HUES64 (cell line): Measurements from ENCODE around the gene VPS8.
A peak's percentile ranks its signal among the peaks of the same experiment; 100 is the strongest.

Experiments
- H3K27ac ChIP-seq: 2 replicates; pipeline ENCODE4 v1.7.0; 2013; ENCODE audit warnings: low read depth, low read length, inconsistent platforms
- H3K27me3 ChIP-seq: 2 replicates; pipeline ENCODE4 v1.6.1; 2013; ENCODE audit warnings: mild to moderate bottlenecking, low read length; ENCODE audit not compliant: insufficient read depth
- H3K36me3 ChIP-seq: 2 replicates; pipeline ENCODE4 v1.6.1; 2013; ENCODE audit warnings: mild to moderate bottlenecking, low read length; ENCODE audit not compliant: insufficient read depth
- H3K4me1 ChIP-seq: 2 replicates; pipeline ENCODE4 v1.6.1; 2013; ENCODE audit warnings: mild to moderate bottlenecking, low read length, moderate library complexity; ENCODE audit not compliant: insufficient read depth
- H3K4me3 ChIP-seq: 2 replicates; pipeline ENCODE4 v1.5.1; 2013; ENCODE audit warnings: mild to moderate bottlenecking, low read length, moderate library complexity
- H3K9ac ChIP-seq: 2 replicates; pipeline ENCODE4 v1.6.1; 2013; ENCODE audit warnings: mild to moderate bottlenecking, low read depth, low read length
- H3K9me3 ChIP-seq: 2 replicates; pipeline ENCODE4 v1.6.1; 2013; ENCODE audit warnings: low read depth, low read length; ENCODE audit not compliant: insufficient read depth
- WGBS: fragments of 150-250, 120-280 bp; methylation state at CpG from one replicate; pipeline ENCODE4 v1.1.7; 2013; ENCODE audit warnings: missing lambda C conversion rate; 5-methylcytosine and 5-hydroxymethylcytosine counted together

Gene VPS8

DNA sequence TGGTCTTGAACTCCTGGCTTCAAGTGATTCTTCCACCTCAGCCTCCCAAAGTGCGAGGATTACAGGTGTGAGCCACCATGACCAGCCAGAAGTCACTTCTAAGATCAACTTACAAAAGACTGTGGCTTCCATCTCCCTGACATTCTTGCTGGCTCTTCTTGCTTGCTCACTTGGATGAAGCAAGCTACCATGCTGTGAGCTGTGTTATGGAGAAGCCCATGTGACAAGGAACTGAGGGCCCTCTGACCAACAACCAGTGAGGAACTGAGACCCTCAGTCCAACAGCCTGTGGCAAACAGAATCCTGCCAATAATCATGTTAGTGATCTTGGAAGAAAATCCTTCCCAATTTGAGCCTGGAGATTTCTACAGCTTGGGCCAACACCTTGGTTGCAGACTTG, 7.2 kb upstream of the VPS8 start:
- Histone ChIP-seq H3K27ac (no peak overlapping the region), H3K4me1 (no peaks in the 10 kb centered on the region; the same call in 1 of the 2 replicates), H3K27me3 (no peaks in the 10 kb centered on the region), H3K9ac (no peak overlapping the region), H3K36me3 (no peaks in the 10 kb centered on the region), H3K9me3 (no peaks in the 10 kb centered on the region), H3K4me3 (no peak overlapping the region)
- 90% methylated on average over 1 of the region's 1 CpG for WGBS

DNA sequence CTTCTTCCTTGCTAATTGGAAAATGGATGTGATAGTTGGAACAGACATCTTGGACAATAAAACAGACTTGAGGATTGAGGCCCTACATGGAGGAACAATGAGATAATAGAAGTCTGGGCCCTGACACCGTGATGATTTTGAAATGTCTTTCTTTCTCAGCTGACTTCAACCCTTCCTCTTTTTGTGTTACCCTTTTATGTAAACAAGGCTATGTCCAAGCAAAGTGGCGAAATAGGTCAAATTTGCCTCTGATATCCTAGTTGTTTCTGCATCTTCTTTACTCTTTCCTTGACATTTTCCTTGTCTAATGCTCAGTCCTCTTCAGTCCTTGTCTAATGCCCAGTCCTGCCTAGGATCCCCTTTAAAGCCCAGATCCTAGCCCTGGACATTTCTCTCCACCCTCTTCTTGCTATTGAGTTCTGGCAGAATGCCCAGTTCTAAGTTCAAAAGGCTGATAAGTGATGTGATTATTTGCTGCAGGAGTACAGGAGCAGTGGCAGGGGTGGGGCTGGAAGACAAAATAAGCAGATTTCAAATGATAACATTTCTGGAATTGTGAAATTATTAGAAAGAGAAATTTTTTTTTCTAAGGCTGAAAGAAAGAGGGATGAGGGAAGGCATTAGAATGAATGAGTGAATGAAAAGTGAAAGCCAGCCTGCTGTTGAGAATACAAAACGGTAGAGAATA, 6.5 kb upstream of the VPS8 start:
- Histone ChIP-seq H3K9ac (no peak overlapping the region), H3K9me3 (no peaks in the 10 kb centered on the region), H3K27ac (no peak overlapping the region), H3K4me1 (no peaks in the 10 kb centered on the region; the same call in 1 of the 2 replicates), H3K36me3 (no peaks in the 10 kb centered on the region), H3K4me3 (no peak overlapping the region), H3K27me3 (no peaks in the 10 kb centered on the region)
- WGBS: 84% methylated on average over 3 of the region's 3 CpGs

DNA sequence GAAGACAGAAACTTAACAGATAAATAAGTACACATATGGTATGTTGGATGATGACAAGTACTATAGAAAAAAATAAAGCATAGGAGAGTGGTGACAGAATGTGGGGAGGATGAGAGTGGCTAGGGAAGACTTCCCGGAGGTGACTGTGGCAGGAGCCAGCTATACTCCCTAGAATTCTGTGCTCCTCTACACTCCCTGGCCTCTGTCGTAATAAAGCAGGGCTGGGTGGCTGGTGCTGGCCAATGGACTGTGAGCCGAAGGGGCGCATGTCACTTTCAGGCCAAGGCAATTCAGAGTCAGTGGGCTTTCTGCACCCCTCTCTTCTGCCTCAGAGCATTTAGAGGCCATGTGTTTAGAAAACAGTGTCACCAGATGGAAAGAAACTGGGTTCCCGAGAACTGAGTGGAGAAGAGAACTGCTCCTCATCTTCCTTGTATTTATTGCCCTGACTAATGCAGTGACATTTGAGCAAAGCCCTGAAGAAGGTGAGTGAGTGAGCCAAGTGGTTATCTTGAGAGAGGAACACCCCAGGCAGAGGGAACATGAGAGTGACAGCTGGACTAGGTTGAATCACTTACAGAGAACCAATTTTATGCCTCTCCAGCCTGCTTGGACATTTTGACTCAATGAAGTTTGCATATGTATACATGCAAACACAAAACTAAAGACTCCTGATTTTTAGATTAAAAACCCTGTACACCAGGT, 5.2 kb upstream of the VPS8 start:
- 94% methylated on average over 5 of the region's 5 CpGs for WGBS
- H3K4me1 ChIP-seq: peaks cover 4% of the 10 kb centered on the region
- no peak overlapping the region for H3K27ac ChIP-seq

DNA sequence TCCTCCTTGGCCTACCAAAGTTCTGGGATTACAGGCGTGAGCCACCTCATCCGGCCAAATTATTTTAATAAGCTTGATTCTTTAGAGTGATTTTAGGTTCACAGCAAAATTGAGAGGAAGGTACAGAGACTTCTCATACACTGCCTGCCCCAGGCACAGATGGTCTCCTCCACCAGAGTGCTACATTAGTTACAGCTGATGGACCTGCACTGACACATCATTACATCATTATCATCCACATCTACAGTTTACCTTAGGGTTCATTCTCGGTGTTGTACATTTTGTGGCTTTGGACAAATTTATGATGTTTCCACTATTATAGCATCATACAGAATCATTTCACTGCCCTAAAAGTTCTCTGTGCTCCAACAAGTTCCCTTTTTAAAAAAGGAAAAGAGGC, 4.4 kb upstream of the VPS8 start:
- H3K27me3 ChIP-seq: no peaks in the 10 kb centered on the region
- H3K27ac ChIP-seq: no peak overlapping the region
- no peak overlapping the region for H3K9ac ChIP-seq
- no peaks in the 10 kb centered on the region for H3K9me3 ChIP-seq
- H3K4me1 ChIP-seq: peaks cover 4% of the 10 kb centered on the region
- H3K4me3 ChIP-seq: no peak overlapping the region
- WGBS: 100% methylated on average over 3 of the region's 3 CpGs
- no peaks in the 10 kb centered on the region for H3K36me3 ChIP-seq

More for the DNA sequence above, 5.2 kb upstream of the VPS8 start:
- Histone ChIP-seq H3K9me3 (no peaks in the 10 kb centered on the region), H3K36me3 (no peaks in the 10 kb centered on the region), H3K9ac (no peak overlapping the region), H3K27me3 (no peaks in the 10 kb centered on the region), H3K4me3 (no peak overlapping the region)

- H3K27me3 ChIP-seq: peaks cover 4% of the 10 kb centered on the region; the same call in 1 of the 2 replicates
- no peaks in the 10 kb centered on the region for H3K36me3 ChIP-seq
- H3K4me3 ChIP-seq: no peak overlapping the region
- peaks cover 4% of the 10 kb centered on the region for H3K4me1 ChIP-seq
- H3K27ac ChIP-seq: no peak overlapping the region
- H3K9me3 ChIP-seq: no peaks in the 10 kb centered on the region
- 43% methylated on average over 4 of the region's 4 CpGs for WGBS
- no peak overlapping the region for H3K9ac ChIP-seq
Measured at GRCh38 chr3:184808021-184808420, 3.9 kb upstream of the VPS8 start.

DNA sequence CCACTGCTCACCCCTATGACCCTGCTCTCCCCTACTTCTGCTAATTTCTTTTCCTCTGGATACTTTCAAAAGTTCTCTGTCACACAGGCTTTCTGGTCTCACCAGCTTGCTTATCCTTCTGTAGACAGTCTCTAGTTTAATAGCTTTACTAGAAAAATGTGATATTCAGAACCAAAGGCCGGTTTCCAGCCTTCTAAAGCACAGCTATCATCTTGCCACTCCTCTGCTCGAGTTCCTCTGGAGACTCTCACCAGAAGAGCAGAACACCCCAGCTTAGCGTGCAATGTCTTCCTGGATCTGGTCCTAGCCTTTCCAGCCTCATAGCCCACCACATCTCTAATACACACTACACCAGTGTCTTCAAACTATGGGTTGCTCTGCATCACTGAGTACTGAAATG, 1.8 kb upstream of the VPS8 start:
- Histone ChIP-seq H3K4me1 (peaks cover 4% of the 10 kb centered on the region), H3K9ac (no peak overlapping the region)
- WGBS: 91% methylated on average over 3 of the region's 3 CpGs

DNA sequence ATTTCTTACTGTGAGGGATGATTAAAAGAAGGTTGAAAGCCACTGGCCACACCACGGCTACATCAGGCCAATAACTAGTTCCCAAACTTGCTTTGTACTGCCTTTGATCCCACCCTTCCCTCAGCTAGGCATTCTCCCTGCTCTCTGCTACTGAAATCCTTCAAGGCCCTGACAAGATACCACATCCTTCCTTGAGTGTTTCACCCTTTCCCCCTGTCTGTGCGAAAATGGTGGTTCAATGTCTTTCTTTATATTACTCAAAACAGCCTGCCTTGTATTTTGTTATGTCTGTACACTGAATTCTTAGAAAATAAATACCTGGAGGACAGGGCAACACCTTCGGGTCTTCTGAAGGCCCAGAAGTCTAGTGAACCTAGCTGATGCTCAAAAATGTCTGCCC, 932 bp upstream of the VPS8 start:
- no peaks in the 10 kb centered on the region for H3K36me3 ChIP-seq
- no peak overlapping the region for H3K27ac ChIP-seq
- 96% methylated on average over 3 of the region's 3 CpGs for WGBS
- no peak overlapping the region for H3K4me3 ChIP-seq
- H3K9me3 ChIP-seq: no peaks in the 10 kb centered on the region
- no peak overlapping the region for H3K9ac ChIP-seq
- peaks cover 8% of the 10 kb centered on the region; the same call in 1 of the 2 replicates for H3K27me3 ChIP-seq
- H3K4me1 ChIP-seq: peaks cover 4% of the 10 kb centered on the region

More for the DNA sequence above, 1.8 kb upstream of the VPS8 start:
- no peaks in the 10 kb centered on the region for H3K9me3 ChIP-seq
- H3K36me3 ChIP-seq: no peaks in the 10 kb centered on the region
- no peak overlapping the region for H3K27ac ChIP-seq
- H3K27me3 ChIP-seq: peaks cover 8% of the 10 kb centered on the region; the same call in 1 of the 2 replicates
- H3K4me3 ChIP-seq: no peak overlapping the region

GRCh38 chr3:184811663-184811998, 335 bp upstream of the VPS8 start:
- H3K9ac ChIP-seq: no peak overlapping the region

GRCh38 chr3:184812662-184813042, 686 bp downstream of the VPS8 start:
- Histone ChIP-seq H3K36me3 (no peaks in the 10 kb centered on the region), H3K4me1 (peaks cover 4% of the 10 kb centered on the region), H3K9me3 (no peaks in the 10 kb centered on the region), H3K27me3 (peaks cover 8% of the 10 kb centered on the region; the same call in 1 of the 2 replicates), H3K9ac (peak overlapping the region; percentile 69), H3K27ac (no peak overlapping the region), H3K4me3 (peak overlapping the region; percentile 88)
- 7% methylated on average over 17 of the region's 17 CpGs for WGBS

More at GRCh38 chr3:184811663-184811998, 335 bp upstream of the VPS8 start:
- peaks cover 4% of the 10 kb centered on the region for H3K4me1 ChIP-seq
- no peaks in the 10 kb centered on the region for H3K36me3 ChIP-seq
- WGBS: 7% methylated on average over 3 of the region's 3 CpGs
- H3K27ac ChIP-seq: no peak overlapping the region
- peaks cover 8% of the 10 kb centered on the region; the same call in 1 of the 2 replicates for H3K27me3 ChIP-seq
- no peaks in the 10 kb centered on the region for H3K9me3 ChIP-seq
- peak overlapping the region; percentile 88 for H3K4me3 ChIP-seq

DNA sequence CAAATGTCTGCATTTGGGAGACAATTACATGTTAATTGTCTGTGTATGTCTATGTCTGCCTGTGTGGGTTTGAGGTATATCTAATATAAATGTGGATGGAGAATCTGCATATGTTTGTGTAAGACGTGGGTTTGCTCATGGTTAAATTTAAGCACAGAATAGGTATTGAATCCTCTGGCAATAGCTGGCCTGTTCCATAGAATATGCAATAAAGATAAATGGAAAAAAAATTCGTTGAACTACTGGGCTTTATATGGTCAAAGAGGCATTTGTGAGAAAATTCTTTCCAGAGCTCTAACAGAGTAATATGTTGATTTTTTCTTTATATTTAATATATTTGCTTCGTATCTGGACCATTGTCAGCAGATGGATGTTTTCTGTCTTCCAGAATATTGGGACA, 1.4 kb downstream of the VPS8 start:
- no peak overlapping the region for H3K27ac ChIP-seq
- H3K4me1 ChIP-seq: peaks cover 4% of the 10 kb centered on the region; the same call in 1 of the 2 replicates
- H3K36me3 ChIP-seq: no peaks in the 10 kb centered on the region
- WGBS: 78% methylated on average over 2 of the region's 3 CpGs
- H3K9me3 ChIP-seq: no peaks in the 10 kb centered on the region
- peak overlapping the region; percentile 88 for H3K4me3 ChIP-seq
- peaks cover 8% of the 10 kb centered on the region; the same call in 1 of the 2 replicates for H3K27me3 ChIP-seq
- no peak overlapping the region for H3K9ac ChIP-seq

GRCh38 chr3:184814214-184814613, 2.2 kb downstream of the VPS8 start:
- no peaks in the 10 kb centered on the region for H3K36me3 ChIP-seq
- H3K4me1 ChIP-seq: peaks cover 4% of the 10 kb centered on the region; the same call in 1 of the 2 replicates
- H3K9me3 ChIP-seq: no peaks in the 10 kb centered on the region
- no peak overlapping the region for H3K4me3 ChIP-seq
- no peak overlapping the region for H3K9ac ChIP-seq
- no peak overlapping the region for H3K27ac ChIP-seq
- H3K27me3 ChIP-seq: peaks cover 8% of the 10 kb centered on the region; the same call in 1 of the 2 replicates
